Prostate gland (tissue), 2 donors: ENCODE data around the gene CNP. TPM values are rescaled to one million over a fixed set of nuclear protein-coding genes. Genes with fewer than 3 reads are reported as not detected.
"Not testable (repeated sequence)": the region's sequence is repeated elsewhere in the genome, so short reads cannot be mapped to it uniquely, and the experiment has no call there.

Source experiments
- DNase-seq: peaks from one replicate; pipeline ENCODE4 v3.0.0-alpha.2; 2019; ENCODE audit warnings: low spot score
- H3K27ac ChIP-seq, 2 donors: fragments of 200-600 bp; sonication (generic); 2 replicates each; pipeline ENCODE4 v1.5.1; 2017 to 2019
- H3K27me3 ChIP-seq: fragments of 200-600 bp; sonication (generic); replicated peaks from 2 replicates; pipeline ENCODE4 v1.5.1; 2019; ENCODE audit not compliant: insufficient read depth
- H3K36me3 ChIP-seq, 2 donors: fragments of 200-600 bp; sonication (generic); 1 replicate in 1 of 2; 2 replicates in 1 of 2; pipeline versions ENCODE4 v1.5.1 to v1.8.1; 2017 to 2019
- H3K4me1 ChIP-seq: fragments of 200-600 bp; sonication (generic); replicated peaks from 2 replicates; pipeline ENCODE4 v1.5.1; 2019
- H3K4me3 ChIP-seq, 2 donors: fragments of 200-600 bp; sonication (generic); 2 replicates each; pipeline ENCODE4 v1.5.1; 2017 to 2019
- H3K9me3 ChIP-seq: fragments of 200-600 bp; sonication (generic); 2 replicates; pipeline ENCODE4 v1.5.1; 2017
- CTCF ChIP-seq, 4 experiments: fragments of 200-600 bp in 2 of 4; fragments of 450-650 bp in 2 of 4; sonication (generic) in 2 of 4; IDR thresholded peaks; 1 replicate in 3 of 4; 2 replicates in 1 of 4; pipeline ENCODE4 v1.5.1; 2016 to 2019; ENCODE audit warnings: antibody characterized with exemption in 4 of 4, mild to moderate bottlenecking in 2 of 4, moderate library complexity in 2 of 4
- POLR2A ChIP-seq: fragments of 450-650 bp; IDR thresholded peaks from one replicate; pipeline ENCODE4 v1.6.1; 2016; ENCODE audit warnings: antibody characterized with exemption, mild to moderate bottlenecking
- POLR2AphosphoS5 ChIP-seq: sonication (generic); formaldehyde crosslinking; IDR thresholded peaks from one replicate; pipeline ENCODE4 v1.6.1; 2017; ENCODE audit warnings: antibody characterized with exemption
- whole genome bisulfite sequencing: methylation state at CpG from one replicate; pipeline ENCODE4 v1.1.5; 2018; 5-methylcytosine and 5-hydroxymethylcytosine counted together
- intact Hi-C: fragments of 100-400 bp; cut with DNase I; formaldehyde crosslinking; loops from one replicate; pipeline ENCODE4 v1.14.2; 2022
- total RNA-seq, 2 donors: library from RNA; depleted of rRNA; stranded (reverse); fragments of >200 nt; gene quantifications; one replicate each; pipeline ENCODE4 v1.1.0, GENCODE V29; 2016

The CNP gene
- total RNA-seq, 2 donors from 2014 or later = 85.8 to 117 TPM

GRCh38 chr17:42009170-42009569, 42.6 kb downstream of the CNP start:
- intact Hi-C loops = no loop called here
- no peaks in the 10 kb centered on the region for H3K9me3 ChIP-seq
- TF ChIP-seq POLR2AphosphoS5 (no peak), CTCF (IDR thresholded peaks at IDR 0.05) (peak in 1 of 4 experiments; percentile 15), POLR2A (no peak)
- H3K27me3 ChIP-seq = no peaks in the 10 kb centered on the region
- no peak for DNase-seq
- H3K36me3 ChIP-seq = no peaks in the 10 kb centered on the region
- 74% methylated on average over 4 of the region's 4 CpGs for WGBS
- H3K27ac ChIP-seq = no peak overlapping the region
- no peaks in the 10 kb centered on the region for H3K4me1 ChIP-seq
- no peak overlapping the region for H3K4me3 ChIP-seq

DNA sequence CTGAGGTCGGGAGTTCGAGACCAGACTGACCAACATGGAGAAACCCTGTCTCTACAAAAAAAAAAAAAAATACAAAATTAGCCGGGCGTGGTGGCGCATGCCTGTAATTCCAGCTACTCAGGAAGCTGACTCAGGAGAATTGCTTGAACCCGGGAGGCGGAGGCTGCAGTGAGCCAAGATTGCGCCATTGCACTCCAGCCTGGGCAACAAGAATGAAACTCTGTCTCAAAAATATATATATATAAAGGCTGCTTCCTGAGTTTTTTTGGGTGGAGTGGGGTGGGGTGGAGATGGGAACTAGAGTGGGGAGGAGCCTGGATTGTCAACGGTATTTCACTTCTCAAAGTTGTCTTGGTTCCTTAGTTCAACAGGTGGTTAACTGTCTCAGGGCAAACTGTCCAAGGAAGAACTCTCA, 43.7 kb downstream of the CNP start:
- 61% methylated on average over 9 of the region's 9 CpGs for WGBS

DNA sequence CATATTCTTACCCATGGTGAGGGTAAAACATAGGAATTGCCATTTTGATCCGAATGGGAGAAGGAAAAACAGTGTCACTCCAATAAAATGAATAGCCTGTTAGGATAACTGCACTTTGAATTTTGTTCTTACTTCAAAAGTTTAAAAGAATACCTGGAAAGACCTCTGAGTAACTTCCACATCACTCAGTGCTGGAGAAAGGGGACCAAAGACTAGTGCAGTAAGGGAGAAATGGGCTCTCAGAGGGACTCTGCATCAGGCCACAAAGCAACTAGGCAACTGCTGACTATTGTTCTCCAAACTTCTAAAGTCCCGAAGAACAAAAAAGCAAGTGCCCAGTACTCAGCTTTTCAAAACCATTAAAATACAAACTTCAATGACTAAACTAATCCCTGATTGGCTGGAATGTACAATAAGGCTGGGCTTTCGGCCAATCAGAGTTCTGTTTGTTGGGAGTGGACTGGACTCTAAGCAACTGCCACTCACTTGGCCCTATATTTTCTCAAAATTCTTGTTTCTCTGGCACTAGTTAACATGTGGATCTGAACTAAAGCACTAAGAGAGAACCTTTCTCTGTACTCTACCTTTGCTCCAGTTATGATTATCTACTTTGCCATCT, 44.4 kb downstream of the CNP start:
- DNase-seq = no peak
- TF ChIP-seq POLR2A = no peak
- TF ChIP-seq CTCF (IDR thresholded peaks at IDR 0.05) = no peak
- no peak for TF ChIP-seq POLR2AphosphoS5
- Histone ChIP-seq H3K27ac (no peak overlapping the region), H3K4me1 (no peaks in the 10 kb centered on the region), H3K9me3 (no peaks in the 10 kb centered on the region), H3K4me3 (no peak overlapping the region), H3K36me3 (no peaks in the 10 kb centered on the region), H3K27me3 (no peaks in the 10 kb centered on the region)
- 92% methylated on average over 3 of the region's 3 CpGs for whole genome bisulfite sequencing
- intact Hi-C loops = no loop called here

More for the DNA sequence above, 43.7 kb downstream of the CNP start:
- H3K4me1 ChIP-seq, intact Hi-C loops, H3K4me3 ChIP-seq, H3K27me3 ChIP-seq, H3K9me3 ChIP-seq, DNase-seq, H3K27ac ChIP-seq, H3K36me3 ChIP-seq: not testable (repeated sequence)

DNA sequence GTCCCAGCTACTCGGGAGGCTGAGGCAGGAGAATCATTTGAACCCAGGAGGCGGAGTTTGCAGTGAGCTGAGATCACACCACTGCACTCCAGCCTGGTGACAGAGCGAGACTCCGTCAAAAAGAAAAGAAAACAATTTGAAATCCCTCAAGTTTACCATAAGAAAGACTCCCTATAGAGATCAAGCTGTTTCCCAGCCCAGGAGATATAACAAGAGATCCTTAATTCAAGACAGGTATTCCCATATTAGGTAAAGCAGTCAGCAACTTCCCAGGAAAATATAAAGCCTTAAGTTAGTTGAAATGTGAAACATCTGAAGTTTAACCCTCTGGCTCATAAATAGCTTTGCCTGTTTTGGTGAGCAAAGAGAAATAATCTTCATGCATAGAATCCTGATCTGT, 45.8 kb downstream of the CNP start:
- H3K36me3 ChIP-seq, H3K4me1 ChIP-seq, intact Hi-C loops, H3K4me3 ChIP-seq, H3K27ac ChIP-seq, DNase-seq, H3K27me3 ChIP-seq, H3K9me3 ChIP-seq: not testable (repeated sequence)
- 82% methylated on average over 4 of the region's 4 CpGs for WGBS

- intact Hi-C loops, H3K9me3 ChIP-seq, H3K27me3 ChIP-seq, H3K36me3 ChIP-seq, H3K4me1 ChIP-seq, DNase-seq, H3K27ac ChIP-seq, H3K4me3 ChIP-seq: not testable (repeated sequence)
- WGBS = 94% methylated on average over 12 of the region's 12 CpGs
Measured at GRCh38 chr17:42013740-42014139, 47.1 kb downstream of the CNP start.

- Histone ChIP-seq H3K27ac (peak overlapping the region; percentile 90 to 93), H3K9me3 (no peaks in the 10 kb centered on the region), H3K4me1 (peaks cover 8% of the 10 kb centered on the region), H3K27me3 (no peaks in the 10 kb centered on the region), H3K4me3 (peak overlapping the region; percentile 85 to 89), H3K36me3 (no peaks in the 10 kb centered on the region)
- TF ChIP-seq POLR2A (no peak), POLR2AphosphoS5 (no peak), CTCF (IDR thresholded peaks at IDR 0.05) (no peak)
- no peak for DNase-seq
- intact Hi-C loops = loop anchor here (5.0 kb wide), 1 partner anchor 49 kb away; the partner anchor contains the start of gene CNP
- WGBS = 4% methylated on average over 12 of the region's 12 CpGs
Measured at GRCh38 chr17:42016411-42016831, 49.8 kb downstream of the CNP start.
